Astrocyte of the cerebellum (primary cell): ENCODE data around the gene TENM3.

Experiments used
- DNase-seq: peaks from one replicate; pipeline ENCODE4 v3.0.0-alpha.2; 2011; ENCODE audit warnings: low read depth
- H3K4me3 ChIP-seq: 2 replicates; pipeline ENCODE4 v1.5.1; 2011; ENCODE audit warnings: mild to moderate bottlenecking, low read depth, low read length, moderate library complexity
- CTCF ChIP-seq: IDR thresholded peaks from 2 replicates; pipeline ENCODE4 v1.5.1; 2012; ENCODE audit warnings: low read length, low read depth, moderate library complexity, mild to moderate bottlenecking; ENCODE audit errors: missing control alignments
- in situ Hi-C: cut with HindIII; loops from 2 replicates; pipeline ENCODE4 v1.10.0; 2017; ENCODE audit warnings: low sequenced_read_pairs

TENM3 gene

GRCh38 chr4:182806259-182807252 lies 563.4 kb downstream of the TENM3 start:
- peak; percentile 82 for TF ChIP-seq CTCF
- DNase-seq, result peak; percentile 22
- H3K4me3 ChIP-seq, result peak overlapping the region; percentile 27
- in situ Hi-C loops, result no loop called here

- TF ChIP-seq CTCF, result no peak
- in situ Hi-C loops, result no loop called here
- no peak overlapping the region for H3K4me3 ChIP-seq
- no peak for DNase-seq
Observed at GRCh38 chr4:182807346-182807745, 564.1 kb downstream of the TENM3 start.

- TF ChIP-seq CTCF, result no peak
- no peak for DNase-seq
- in situ Hi-C loops, result no loop called here
- H3K4me3 ChIP-seq, result no peak overlapping the region
Observed at GRCh38 chr4:182807767-182808548, 564.8 kb downstream of the TENM3 start.

- no peak for DNase-seq
- H3K4me3 ChIP-seq, result no peak overlapping the region
- no peak for TF ChIP-seq CTCF
- in situ Hi-C loops, result no loop called here
Observed at GRCh38 chr4:182808673-182809416, 565.6 kb downstream of the TENM3 start.

GRCh38 chr4:182809417-182810102 lies 566.4 kb downstream of the TENM3 start:
- no peak for TF ChIP-seq CTCF
- in situ Hi-C loops, result no loop called here
- H3K4me3 ChIP-seq, result no peak overlapping the region
- no peak for DNase-seq
